ENCODE results near the gene B3GALT6. TPM values are rescaled to one million over a fixed set of nuclear protein-coding genes. Genes with fewer than 3 reads are reported as not detected.

Gene B3GALT6
- total and polyA plus RNA-seq, 10 donors: 7.9 to 25.1 (median 18.4) TPM

GRCh38 chr1:1255611-1256010 lies 23.6 kb downstream of the B3GALT6 start:
- Histone ChIP-seq H3K4me1 (peaks cover 2 to 37% (median 25%) of the 10 kb centered on the region in 6 donors), H3K27me3 (replicated peaks in 1 of 7) (no peaks in the 10 kb centered on the region), H3K36me3 (peaks cover 0 to 93% (median 61%) of the 10 kb centered on the region in 6 donors), H3K27ac (no peak overlapping the region), H3K9me3 (no peaks in the 10 kb centered on the region), H3K4me3 (no peak overlapping the region)
- 91 to 97% (median 93%) methylated on average over 9 to 10 of the region's 10 CpGs for WGBS, 5 donors
- intact Hi-C loops (cut with DNase I; ENCODE audit: low total_unique reads): no loop called here
- TF ChIP-seq POLR2A (IDR thresholded peaks at IDR 0.05) (no peak), CTCF (IDR thresholded peaks at IDR 0.05 in 8 of 11, conservative IDR thresholded peaks at IDR 0.05 in 3 of 11) (no peak), POLR2AphosphoS5 (IDR thresholded peaks at IDR 0.05) (no peak)
- no peak for DNase-seq

- no peak for TF ChIP-seq POLR2AphosphoS5 (IDR thresholded peaks at IDR 0.05)
- TF ChIP-seq POLR2A (IDR thresholded peaks at IDR 0.05): no peak
- TF ChIP-seq CTCF (IDR thresholded peaks at IDR 0.05 in 8 of 11, conservative IDR thresholded peaks at IDR 0.05 in 3 of 11): no peak
- H3K9me3 ChIP-seq: no peaks in the 10 kb centered on the region
- no peaks in the 10 kb centered on the region for H3K27me3 ChIP-seq (replicated peaks in 1 of 7)
- H3K4me1 ChIP-seq: peaks cover 0 to 41% (median 28%) of the 10 kb centered on the region in 6 donors
- H3K36me3 ChIP-seq: peaks cover 0 to 100% (median 75%) of the 10 kb centered on the region in 6 donors
- intact Hi-C loops (cut with DNase I; ENCODE audit: low total_unique reads): no loop called here
- H3K27ac ChIP-seq: no peak overlapping the region
- H3K4me3 ChIP-seq: no peak overlapping the region
- WGBS, 5 donors: 90 to 94% (median 94%) methylated on average over 27 to 31 of the region's 31 CpGs
- no peak for DNase-seq
Observed at GRCh38 chr1:1256956-1257871, 25.2 kb downstream of the B3GALT6 start.

- Histone ChIP-seq H3K9me3 (no peaks in the 10 kb centered on the region), H3K36me3 (peaks cover 0 to 100% (median 74%) of the 10 kb centered on the region in 6 donors), H3K27ac (no peak overlapping the region), H3K4me1 (peaks cover 0 to 56% (median 32%) of the 10 kb centered on the region in 6 donors), H3K4me3 (no peak overlapping the region), H3K27me3 (replicated peaks in 1 of 7) (no peaks in the 10 kb centered on the region)
- intact Hi-C loops (cut with DNase I; ENCODE audit: low total_unique reads): no loop called here
- 93 to 98% (median 96%) methylated on average over 15 to 22 of the region's 22 CpGs for WGBS, 5 donors
- no peak for DNase-seq
- TF ChIP-seq CTCF (IDR thresholded peaks at IDR 0.05 in 8 of 11, conservative IDR thresholded peaks at IDR 0.05 in 3 of 11) (no peak), POLR2AphosphoS5 (IDR thresholded peaks at IDR 0.05) (peak; percentile 19 to 69 (median 50))
Observed at GRCh38 chr1:1259119-1259488, 27.1 kb downstream of the B3GALT6 start.

GRCh38 chr1:1259540-1259939 lies 27.5 kb downstream of the B3GALT6 start:
- Histone ChIP-seq H3K36me3 (peaks cover 0 to 100% (median 74%) of the 10 kb centered on the region in 6 donors), H3K9me3 (no peaks in the 10 kb centered on the region), H3K27me3 (replicated peaks in 1 of 7) (no peaks in the 10 kb centered on the region), H3K4me1 (peaks cover 0 to 59% (median 33%) of the 10 kb centered on the region in 6 donors), H3K27ac (peak overlapping the region in 2 of 8 donors; percentile 71 to 73), H3K4me3 (no peak overlapping the region)
- WGBS, 5 donors: 91 to 95% (median 95%) methylated on average over 18 of the region's 18 CpGs
- intact Hi-C loops (cut with DNase I; ENCODE audit: low total_unique reads): no loop called here
- no peak for TF ChIP-seq POLR2AphosphoS5 (IDR thresholded peaks at IDR 0.05)
- no peak for TF ChIP-seq CTCF (IDR thresholded peaks at IDR 0.05 in 8 of 11, conservative IDR thresholded peaks at IDR 0.05 in 3 of 11)
- TF ChIP-seq POLR2A (IDR thresholded peaks at IDR 0.05): no peak
- no peak for DNase-seq

Data from spleen (tissue), 11 donors.